Measurements from ENCODE around the gene SLC26A3. TPM values are rescaled to one million over a fixed set of nuclear protein-coding genes. Genes with fewer than 3 reads are reported as not detected.
"Not testable (repeated sequence)": the region's sequence is repeated elsewhere in the genome, so short reads cannot be mapped to it uniquely, and the experiment has no call there.

The SLC26A3 gene
- polyA plus RNA-seq (ENCODE audit: insufficient read depth in 1 of 5, insufficient read length in 5 of 5, low replicate concordance in 1 of 5): under 1 TPM in 1 of 5 donors, not detected in 4; 0.27 TPM
- long read RNA-seq, donor 1, partial matches to known transcripts: 151 of 185 reads
- long read RNA-seq, donor 1, other reads (novel, unspliced or antisense): 34 of 185 reads
- long read RNA-seq, donor 2: 0 reads
- long read RNA-seq, donor 3: 0 reads
- long read RNA-seq, donor 4: 0 reads
- long read RNA-seq, donor 5: 0 reads
- long read RNA-seq, donor 6: 0 reads
- long read RNA-seq, donor 7: 0 reads
- long read RNA-seq, donor 8: 0 reads

DNA sequence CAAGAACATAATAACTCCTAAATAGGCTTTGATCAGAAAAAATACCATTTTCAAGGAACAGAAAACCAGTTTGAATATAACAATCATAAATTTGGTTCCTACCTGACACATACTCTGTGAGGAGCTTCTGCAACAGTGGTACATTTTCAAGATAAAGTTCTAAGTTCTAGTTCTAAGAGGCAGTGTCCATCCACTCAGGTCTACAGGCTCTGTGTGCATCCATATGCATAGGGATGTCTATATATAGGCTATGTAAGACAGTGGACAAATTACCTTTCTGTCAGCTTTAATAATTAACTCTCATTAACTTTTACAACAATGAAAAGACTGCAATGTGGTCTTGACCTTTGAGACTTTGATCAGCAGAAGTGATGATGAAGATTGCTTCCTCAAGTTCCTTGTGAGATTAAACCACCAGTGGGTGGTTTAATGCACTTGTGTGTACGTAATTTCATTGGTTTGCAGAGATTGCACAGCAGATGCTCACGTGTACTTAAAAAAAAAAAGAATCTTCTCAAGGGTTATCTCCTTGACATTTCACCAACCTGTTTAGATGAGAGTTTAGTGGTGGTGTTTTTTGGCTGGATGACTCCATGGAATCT lies at the start of gene SLC26A3:
SLC26A3 (minus strand) TSS at position 215 of the 602 bp plus-strand sequence. CDS start 8,714 bp downstream, outside the sequence.
- no peak for DNase-seq

DNA sequence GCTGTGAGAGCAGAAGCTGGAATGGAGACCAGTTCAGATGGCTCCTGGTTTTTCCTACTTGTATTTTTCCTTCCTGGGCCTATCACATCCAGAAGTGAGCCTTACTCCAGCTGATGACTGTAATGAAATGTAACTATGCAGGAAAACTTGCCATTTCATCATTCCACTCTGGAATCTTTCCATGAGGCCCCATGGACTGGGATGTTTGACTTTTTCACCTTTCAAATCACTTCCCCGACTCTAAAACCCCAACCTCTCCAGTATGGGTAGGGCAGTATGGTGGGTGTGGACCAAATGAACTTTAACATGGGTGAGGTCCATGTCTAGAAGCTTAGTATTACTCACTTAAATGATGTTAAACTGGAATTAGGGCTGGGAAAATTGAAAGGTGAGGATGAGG lies 47.6 kb upstream of the SLC26A3 start:
- DNase-seq: no peak

DNA sequence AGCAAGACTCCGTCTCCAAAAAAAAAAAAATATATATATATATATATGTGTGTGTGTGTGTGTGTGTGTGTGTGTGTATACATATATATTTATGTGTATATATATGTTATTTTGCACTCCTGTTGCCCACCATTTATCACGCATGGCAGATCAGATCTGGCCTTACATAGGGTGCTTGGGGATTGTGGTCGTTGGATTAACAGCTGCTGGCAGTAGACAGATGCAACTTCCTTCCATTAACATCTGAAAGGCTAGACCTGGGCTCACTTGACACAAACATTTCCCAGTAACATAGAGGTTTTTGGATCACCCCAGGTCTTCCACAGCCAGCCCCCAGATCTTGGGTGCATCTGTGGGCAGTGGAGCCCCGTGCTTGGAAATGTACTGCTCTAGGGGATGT lies 47.2 kb upstream of the SLC26A3 start:
- no peak for DNase-seq

DNA sequence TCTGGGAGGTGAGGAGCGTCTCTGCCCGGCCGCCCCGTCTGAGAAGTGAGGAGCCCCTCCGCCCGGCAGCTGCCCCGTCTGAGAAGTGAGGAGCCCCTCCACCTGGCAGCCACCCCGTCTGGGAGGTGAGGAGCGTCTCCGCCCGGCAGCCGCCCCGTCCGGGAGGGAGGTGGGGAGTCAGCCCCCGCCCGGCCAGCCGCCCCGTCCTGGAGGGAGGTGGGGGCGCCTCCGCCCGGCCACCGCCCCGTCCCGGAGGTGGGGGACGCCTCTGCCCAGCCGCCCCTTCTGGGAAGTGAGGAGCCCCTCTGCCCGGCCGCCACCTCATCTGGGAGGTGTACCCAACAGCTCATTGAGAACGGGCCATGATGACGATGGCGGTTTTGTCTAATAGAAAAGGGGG lies 45.2 kb upstream of the SLC26A3 start:
- not testable (repeated sequence) for DNase-seq

DNA sequence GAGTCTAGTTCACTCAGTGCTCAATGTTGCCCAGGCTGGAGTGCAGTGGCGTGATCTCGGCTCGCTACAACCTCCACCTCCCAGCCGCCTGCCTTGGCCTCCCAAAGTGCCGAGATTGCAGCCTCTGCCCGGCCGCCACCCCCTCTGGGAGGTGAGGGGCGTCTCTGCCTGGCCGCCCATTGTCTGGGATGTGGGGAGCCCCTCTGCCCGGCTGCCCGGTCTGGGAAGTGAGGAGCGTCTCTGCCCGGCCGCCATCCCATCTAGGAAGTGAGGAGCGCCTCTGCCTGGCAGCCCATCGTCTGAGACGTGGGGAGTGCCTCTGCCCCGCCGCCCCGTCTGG lies 44.8 kb upstream of the SLC26A3 start:
- DNase-seq: not testable (repeated sequence)

DNA sequence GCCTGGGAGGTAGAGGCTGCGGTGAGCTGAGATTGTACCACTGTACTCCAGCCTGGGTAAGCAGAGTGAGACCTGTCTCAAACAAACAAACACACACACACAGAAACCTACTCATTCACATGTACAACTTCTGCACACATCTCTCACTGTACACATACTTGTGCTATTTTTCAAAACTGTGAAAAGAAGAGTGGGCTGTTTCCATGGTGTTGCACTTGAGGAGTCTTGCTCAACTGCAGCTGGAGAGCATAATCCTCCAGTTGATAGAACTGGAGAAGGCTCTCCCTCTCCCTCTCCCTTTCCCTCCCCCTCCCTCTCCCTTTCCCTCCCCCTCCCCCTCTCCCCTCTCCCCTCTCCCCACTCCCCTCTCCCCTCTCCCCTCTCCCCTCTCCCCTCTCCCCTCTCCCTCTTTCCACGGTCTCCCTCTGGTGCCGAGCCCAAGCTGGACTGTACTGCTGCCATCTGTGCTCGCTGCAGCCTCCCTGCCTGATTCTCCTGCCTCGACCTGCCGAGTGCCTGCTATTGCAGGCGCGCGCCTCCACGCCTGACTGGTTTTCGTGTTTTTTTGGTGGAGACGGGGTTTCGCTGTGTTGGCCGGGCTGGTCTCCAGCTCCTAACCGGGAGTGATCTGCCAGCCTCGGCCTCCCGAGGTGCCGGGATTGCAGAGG lies 44.3 kb upstream of the SLC26A3 start:
- DNase-seq: no peak

DNA sequence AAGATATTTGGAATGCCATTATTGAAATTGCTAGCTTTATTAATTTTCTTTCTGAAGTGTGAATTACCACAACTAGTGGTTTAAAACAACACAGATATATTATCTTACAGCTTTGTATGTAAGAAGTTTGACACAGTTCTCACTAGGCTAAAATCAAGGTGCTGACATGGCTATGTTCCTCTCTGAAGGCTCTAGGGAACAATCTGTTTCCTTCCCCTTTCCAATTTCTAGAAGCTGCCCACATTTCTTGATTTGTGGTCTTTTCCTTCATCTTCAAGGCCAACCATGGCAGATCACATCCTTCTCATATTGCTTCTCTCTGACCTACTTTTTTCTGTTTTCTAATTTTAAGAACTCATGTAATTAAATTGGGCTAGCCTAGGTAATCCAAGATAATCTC lies 43.3 kb upstream of the SLC26A3 start:
- DNase-seq: no peak

DNA sequence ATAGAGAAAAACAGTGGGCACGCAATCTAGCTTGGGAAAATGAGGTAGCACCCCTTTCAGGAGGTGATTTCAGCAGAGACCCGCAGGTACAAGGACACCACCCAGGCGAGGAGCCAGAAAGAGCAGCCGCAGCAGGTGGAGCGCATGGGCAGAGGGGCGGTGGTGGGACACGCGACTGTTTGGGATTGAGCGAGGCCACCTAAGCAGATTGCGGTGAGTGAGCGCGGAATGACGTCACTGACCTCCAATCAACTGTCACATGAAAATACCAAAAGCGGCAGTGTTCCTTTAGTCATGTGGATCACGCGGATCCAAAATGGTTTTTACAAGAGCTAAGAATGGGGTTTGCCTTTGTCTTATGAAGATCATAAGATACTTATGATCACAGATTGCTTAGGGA lies 40.2 kb upstream of the SLC26A3 start:
- DNase-seq: no peak

DNA sequence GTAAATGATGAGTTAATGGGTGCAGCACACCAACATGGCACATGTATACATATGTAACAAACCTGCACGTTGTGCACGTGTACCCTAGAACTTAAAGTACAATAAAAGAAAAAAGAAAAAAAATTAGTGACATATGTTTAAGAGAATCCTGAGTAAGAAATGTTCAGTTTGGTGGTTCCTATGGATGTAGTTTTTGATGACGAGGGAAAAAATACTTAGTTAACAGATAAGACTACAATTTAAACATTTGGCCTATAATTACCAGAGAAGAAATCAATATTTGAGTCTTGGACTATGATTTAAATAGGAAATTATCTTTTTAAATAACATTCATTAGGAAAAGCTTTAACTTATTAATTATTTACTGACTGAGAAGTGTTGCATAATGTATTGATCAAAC lies 39.2 kb upstream of the SLC26A3 start:
- DNase-seq: no peak

DNA sequence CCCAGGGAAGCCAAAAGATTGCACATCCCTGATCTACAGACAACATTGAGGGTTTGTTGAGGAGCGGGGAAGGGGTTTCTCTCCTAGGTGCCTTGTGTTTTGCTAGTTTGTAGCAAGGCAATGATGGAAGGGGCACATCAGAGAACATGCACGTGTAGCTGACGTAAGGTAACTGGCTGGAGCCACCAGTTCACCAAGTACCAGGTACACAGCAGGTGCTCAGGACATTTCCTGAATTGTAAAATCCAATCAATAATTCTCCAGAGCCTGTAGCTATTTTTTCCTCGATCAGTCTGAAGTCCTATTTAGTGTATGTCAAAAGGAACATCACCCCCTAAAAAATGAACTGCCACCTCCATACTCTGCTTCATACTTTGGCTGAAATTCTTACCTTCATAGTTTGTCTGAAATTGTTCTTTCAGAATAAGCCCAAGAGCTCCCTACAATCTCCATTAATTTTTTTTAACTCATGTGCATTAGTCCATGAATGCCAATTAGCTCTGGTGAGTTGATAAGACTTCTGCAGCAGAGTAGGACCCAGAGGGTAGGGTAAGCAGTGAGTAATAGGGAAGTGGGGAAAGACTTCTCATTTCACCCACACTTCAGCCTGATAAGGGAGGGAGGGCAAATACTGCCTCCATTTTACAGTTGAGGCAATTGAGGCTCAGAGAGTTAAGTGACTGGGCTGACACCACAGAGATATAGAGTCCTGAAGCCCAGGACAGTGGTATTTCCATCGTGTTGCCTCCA lies 36.0 kb upstream of the SLC26A3 start:
- DNase-seq: no peak

DNA sequence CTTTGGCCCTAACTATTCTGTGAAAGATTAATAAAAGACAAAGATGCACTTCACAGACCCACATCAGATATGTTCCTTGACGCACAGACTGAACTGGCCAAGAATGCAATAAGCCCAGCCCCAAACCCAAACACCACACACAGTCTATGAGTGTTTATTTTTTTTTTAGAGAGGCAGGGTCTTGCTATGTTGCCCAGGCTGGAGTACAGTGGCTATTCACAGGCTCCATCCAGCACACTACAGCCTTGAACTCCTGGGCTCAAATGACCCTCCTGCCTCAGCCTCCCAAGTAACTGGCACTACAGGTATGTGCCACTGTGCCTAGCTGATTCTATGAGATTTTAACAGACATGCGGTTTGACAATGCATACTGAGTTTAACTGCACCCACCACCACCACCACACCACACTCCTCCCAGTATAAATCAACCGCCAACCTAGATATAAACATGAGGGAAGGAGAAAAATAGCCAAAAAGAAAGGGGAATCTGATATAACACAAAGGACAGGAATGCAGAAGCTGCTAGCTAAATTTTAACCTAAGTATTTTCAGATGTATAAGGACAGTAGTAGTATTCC lies 35.1 kb upstream of the SLC26A3 start:
- DNase-seq: no peak

DNA sequence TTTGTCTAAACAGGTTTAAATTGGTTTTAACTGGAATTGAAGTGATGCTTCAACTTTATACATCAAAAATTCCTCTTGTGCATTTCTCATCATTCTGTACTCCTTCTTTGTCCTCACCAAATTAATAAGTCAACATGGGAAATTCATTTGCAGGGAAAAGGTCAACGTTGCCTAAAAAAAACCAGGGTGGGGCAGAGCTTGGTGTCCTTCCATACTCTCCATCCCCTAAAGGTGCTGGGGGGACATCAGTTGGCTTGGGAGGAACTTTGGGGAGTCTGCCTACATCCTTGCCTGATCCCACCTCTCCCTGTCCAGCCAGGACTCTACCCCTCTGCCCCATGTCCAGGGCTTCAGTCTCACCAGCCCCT lies 34.1 kb upstream of the SLC26A3 start:
- no peak for DNase-seq

DNA sequence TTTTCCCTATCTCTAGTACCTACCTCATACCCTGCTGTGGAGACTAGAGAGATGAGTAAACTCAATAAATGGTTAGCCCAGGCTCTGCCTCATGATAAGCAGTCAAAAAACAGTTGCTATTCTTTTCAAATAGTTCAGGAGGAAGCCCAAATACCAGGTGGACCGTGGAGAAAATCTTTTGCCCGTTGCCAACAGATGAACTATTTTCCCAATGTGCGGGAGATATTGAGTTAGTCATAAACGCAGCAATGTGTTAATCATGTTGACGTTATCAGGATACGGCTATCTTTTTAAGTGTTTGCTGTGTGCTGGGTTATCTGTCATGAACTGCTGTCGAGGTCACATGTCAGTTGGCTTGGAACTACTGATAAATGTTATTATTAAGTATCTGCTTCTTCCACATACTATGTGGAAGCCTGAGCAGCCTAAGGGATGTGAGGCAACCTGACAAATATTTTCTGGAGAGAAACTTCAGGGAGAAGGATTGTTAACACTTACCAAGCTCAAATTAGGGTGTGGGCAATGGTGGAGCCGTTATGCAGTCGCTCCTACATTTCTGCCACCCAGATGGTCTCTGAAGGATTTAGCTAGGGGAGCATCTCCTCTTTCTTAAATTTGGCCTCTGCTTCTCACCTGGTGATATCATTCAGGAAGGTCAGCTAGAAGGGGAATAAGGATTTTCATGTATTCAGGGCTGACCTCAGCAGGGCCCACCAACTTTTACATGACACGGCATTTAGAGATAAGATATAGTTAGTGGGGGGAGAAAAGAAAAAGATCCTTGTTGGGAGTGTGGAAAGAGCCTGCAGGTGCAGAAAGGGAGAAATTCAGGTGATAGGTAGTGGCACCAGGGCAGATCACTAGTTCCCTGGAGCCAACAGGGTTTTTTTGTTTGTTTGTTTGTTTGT lies 33.5 kb upstream of the SLC26A3 start:
- no peak for DNase-seq

DNA sequence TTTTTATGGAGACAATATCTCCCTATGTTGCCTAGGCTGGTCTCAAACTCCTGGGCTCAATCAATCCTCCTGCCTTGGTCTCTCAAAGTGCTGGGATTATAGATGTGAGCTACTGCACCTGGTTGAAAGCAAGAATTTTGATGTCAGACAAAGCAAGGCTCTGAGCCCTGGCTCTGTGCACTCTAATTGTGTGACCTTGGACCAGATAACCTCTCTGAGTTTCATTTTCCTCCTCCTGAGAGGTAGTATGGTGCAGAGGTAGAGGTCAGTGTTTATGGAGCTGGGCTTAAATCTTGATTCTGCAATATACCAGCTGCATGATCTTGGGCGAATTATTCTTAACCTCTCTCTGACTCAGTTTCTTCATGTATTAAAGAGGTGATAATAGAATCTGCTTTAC lies 31.4 kb upstream of the SLC26A3 start:
- no peak for DNase-seq

DNA sequence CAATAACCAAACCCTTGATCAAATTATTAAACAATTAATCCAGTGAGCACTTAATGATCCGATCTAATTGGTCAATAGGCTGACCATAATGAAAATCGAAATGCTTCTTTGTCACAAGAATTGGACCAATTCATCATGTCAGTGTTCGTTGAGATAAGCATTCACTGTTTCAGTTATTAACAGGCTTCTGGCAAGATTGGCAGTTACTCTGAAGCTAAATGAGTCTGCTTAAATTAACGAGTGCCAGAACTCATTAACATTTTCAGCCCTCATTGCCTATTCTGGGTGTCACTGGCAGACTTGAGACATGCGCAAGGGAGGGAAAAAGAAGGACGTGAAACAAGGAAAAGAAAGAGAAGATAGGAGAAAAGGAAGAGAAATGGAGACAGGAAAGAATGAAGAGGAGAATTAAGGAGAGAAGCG lies 30.7 kb upstream of the SLC26A3 start:
- no peak for DNase-seq

DNA sequence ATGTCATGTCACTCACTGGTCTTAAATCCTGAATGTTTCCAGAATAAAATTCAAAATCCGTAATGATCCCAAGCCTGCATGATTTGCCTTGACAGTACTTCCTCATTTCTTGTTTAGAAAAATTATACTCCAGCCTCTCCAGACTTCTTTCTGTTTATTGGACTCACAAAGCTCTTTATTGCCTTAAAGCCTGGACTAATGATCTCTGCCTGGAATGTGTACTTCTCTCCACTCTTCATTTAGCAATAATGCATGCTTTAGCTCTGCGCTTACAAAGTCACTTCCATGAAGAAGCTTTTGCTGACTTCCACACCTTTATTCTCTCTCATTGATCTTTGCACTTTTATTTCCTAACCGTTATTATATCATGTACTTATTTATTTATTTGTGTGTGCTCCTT lies 27.4 kb upstream of the SLC26A3 start:
- no peak for DNase-seq

DNA sequence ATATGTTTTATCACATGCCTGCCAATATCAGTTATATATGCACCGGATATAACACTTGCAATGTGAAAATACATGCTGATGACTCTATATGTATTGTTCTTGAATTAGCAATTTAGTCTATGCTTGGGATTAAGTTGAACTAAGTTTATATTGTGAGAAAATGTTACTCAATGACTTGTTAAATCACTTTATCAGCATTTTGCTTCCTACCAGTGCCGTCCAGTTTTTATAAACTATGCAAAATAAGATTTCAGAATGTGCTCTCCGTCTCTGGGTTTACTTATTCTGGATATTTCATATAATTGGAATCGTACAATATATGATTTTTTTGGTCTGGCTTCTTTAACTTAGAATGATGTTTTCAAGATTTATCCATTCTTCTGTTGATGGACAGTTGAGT lies 25.5 kb upstream of the SLC26A3 start:
- DNase-seq: no peak

DNA sequence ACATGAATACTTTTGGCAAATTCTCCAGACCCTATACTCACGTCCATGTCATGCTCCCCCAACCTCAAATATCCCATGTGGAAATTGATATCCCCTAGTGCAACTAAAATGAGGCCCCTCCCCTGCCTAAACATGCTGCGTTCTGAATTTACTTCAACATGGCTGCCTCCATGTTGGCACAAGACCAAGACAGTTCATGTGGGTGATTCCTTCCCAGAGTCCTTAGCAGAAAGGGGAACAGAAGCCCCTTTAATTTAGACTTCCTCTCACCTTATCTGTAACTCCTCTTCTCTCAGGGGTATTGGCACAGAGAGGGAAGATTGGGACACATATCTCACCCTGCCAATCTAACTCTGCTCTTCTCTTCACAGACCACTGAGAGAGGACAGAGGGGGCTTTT lies 24.5 kb upstream of the SLC26A3 start:
- DNase-seq: no peak

DNA sequence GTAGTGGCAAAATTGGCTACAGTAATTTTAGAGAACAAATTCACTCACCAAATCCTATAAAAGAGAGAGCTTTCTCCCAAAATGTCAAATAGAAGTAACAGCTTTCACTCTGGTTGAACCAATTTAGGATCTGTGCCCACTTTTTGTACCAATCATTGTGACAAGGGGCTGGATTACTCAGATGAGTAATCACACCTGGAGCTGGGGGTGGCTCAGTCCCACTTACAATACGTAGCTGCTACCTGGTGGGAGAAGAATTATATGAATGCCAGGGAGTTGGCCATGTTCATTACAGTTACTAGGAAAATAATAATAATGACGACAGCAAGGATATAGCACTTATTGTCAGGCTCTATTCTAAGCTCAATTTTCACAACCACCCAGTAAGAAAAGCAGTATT lies 23.4 kb upstream of the SLC26A3 start:
- DNase-seq: no peak

DNA sequence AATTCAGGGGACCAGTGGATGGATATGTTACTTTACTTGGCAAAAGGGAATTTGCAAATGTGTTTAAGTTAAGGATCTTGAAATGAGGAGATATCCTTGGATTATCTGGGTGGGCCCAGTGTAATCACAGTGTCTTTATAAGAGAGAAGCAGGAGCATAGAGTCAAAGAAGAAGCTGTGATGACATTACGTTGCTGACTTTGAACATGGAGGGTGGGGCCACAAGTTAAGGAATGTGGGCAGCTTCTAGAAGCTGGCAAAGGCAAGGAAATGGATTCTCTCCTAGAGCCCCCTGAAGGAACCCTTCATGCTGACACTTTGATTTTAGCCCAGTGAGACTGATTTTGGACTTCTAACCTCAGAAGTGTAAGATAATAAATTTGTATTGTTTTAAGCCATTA lies 21.8 kb upstream of the SLC26A3 start:
- DNase-seq: no peak

DNA sequence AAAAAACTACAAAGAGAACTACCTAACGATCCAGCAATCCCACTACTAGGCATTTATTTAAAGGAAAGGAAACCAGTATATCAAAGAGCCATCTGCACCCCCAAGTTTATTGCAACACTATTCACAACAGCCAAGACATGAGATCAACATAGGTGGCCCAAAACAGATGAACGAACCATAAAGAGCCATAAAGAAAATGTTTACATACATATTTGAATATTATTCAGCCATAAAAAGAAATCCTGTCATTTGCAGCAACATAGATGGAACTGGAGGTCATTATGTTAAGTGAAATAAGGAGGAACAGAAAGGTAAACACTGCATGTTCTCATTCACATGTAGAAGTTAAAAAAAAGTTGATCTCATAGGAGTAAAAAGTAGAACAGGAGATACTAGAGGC lies 15.6 kb upstream of the SLC26A3 start:
- DNase-seq: no peak
